OCI-LY3 (cell line): ENCODE results near the gene NOS1.

Source experiments
- CTCF ChIP-seq: fragments of 200-600, 300-600 bp; sonication (generic); IDR thresholded peaks from 2 replicates; pipeline ENCODE4 v1.5.1; 2014; ENCODE audit warnings: antibody characterized with exemption, low read length, low read depth
- EZH2phosphoT487 ChIP-seq: fragments of 200-600 bp; shearing (Covaris generic); IDR thresholded peaks from 2 replicates; pipeline ENCODE4 v1.6.1; 2018; ENCODE audit warnings: antibody characterized with exemption, mixed run types, low read depth

DNA sequence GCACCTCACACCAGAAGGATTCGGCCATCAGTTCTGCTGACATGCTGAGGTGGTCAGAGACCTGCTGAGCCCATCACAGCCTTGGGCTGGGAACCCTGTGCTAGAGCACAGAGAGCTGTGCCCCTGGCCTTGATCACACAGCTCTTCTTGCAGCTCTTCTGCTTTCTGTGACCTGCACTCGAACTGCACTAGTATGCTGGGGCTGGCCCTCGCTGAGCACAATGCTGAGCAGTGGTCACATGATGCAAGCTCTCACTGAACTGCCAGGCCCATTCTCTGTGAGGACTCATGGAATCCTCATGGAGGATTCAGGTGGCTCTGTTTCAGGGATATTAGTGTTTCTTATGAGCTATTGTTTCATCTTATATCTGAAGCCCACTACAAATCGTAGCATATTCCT is 193.7 kb downstream of the NOS1 start:
- TF ChIP-seq CTCF: no peak
- no peak for TF ChIP-seq EZH2phosphoT487
